Measurements from ENCODE around the gene USH1G.

The USH1G gene

GRCh38 chr17:74890554-74890953 lies 32.5 kb downstream of the USH1G start:
- peaks cover 69% of the 10 kb centered on the region for H3K27me3 ChIP-seq
- H3K9me3 ChIP-seq = no peaks in the 10 kb centered on the region
- no peak overlapping the region for H3K27ac ChIP-seq
- TF ChIP-seq CTCF (IDR thresholded peaks at IDR 0.05) = no peak
- H3K4me3 ChIP-seq (ENCODE audit: low read depth in 1 of 2, low read length in 1 of 2) = no peak overlapping the region
- no peaks in the 10 kb centered on the region for H3K36me3 ChIP-seq
- H3K4me1 ChIP-seq (ENCODE audit: control insufficient read depth in 1 of 2, insufficient read depth in 1 of 2, low read depth in 1 of 2, low read length in 1 of 2) = no peaks in the 10 kb centered on the region

GRCh38 chr17:74888469-74888868 lies 34.6 kb downstream of the USH1G start:
- H3K9me3 ChIP-seq = no peaks in the 10 kb centered on the region
- no peak for TF ChIP-seq CTCF (IDR thresholded peaks at IDR 0.05)
- H3K36me3 ChIP-seq = no peaks in the 10 kb centered on the region
- no peak overlapping the region for H3K27ac ChIP-seq
- peaks cover 50% of the 10 kb centered on the region for H3K27me3 ChIP-seq
- peaks cover 2 to 5% of the 10 kb centered on the region in 2 experiments for H3K4me1 ChIP-seq (ENCODE audit: control insufficient read depth in 1 of 2, insufficient read depth in 1 of 2, low read depth in 1 of 2, low read length in 1 of 2)
- H3K4me3 ChIP-seq (ENCODE audit: low read depth in 1 of 2, low read length in 1 of 2) = no peak overlapping the region

- Histone ChIP-seq H3K9me3 (no peaks in the 10 kb centered on the region), H3K4me1 (ENCODE audit: control insufficient read depth in 1 of 2, insufficient read depth in 1 of 2, low read depth in 1 of 2, low read length in 1 of 2) (peaks cover 12 to 14% of the 10 kb centered on the region in 2 experiments), H3K27me3 (peaks cover 7% of the 10 kb centered on the region), H3K36me3 (no peaks in the 10 kb centered on the region), H3K4me3 (ENCODE audit: low read depth in 1 of 2, low read length in 1 of 2) (no peak overlapping the region), H3K27ac (no peak overlapping the region)
- TF ChIP-seq CTCF (IDR thresholded peaks at IDR 0.05) = no peak
These were observed 39.8 kb downstream of the USH1G start for GRCh38 chr17:74883241-74883745.

GRCh38 chr17:74882517-74883240 lies 40.4 kb downstream of the USH1G start:
- Histone ChIP-seq H3K4me3 (ENCODE audit: low read depth in 1 of 2, low read length in 1 of 2) (no peak overlapping the region), H3K4me1 (ENCODE audit: control insufficient read depth in 1 of 2, insufficient read depth in 1 of 2, low read depth in 1 of 2, low read length in 1 of 2) (peaks cover 12 to 14% of the 10 kb centered on the region in 2 experiments), H3K9me3 (no peaks in the 10 kb centered on the region), H3K27ac (no peak overlapping the region), H3K36me3 (no peaks in the 10 kb centered on the region), H3K27me3 (peaks cover 6% of the 10 kb centered on the region)
- TF ChIP-seq CTCF (IDR thresholded peaks at IDR 0.05) = no peak

- no peaks in the 10 kb centered on the region for H3K9me3 ChIP-seq
- H3K27me3 ChIP-seq = peaks cover 6% of the 10 kb centered on the region
- no peak for TF ChIP-seq CTCF (IDR thresholded peaks at IDR 0.05)
- peaks cover 12 to 14% of the 10 kb centered on the region in 2 experiments for H3K4me1 ChIP-seq (ENCODE audit: control insufficient read depth in 1 of 2, insufficient read depth in 1 of 2, low read depth in 1 of 2, low read length in 1 of 2)
- no peak overlapping the region for H3K27ac ChIP-seq
- H3K4me3 ChIP-seq (ENCODE audit: low read depth in 1 of 2, low read length in 1 of 2) = no peak overlapping the region
- no peaks in the 10 kb centered on the region for H3K36me3 ChIP-seq
These were observed 42.0 kb downstream of the USH1G start for GRCh38 chr17:74881073-74881472.
